ENCODE results near the gene CTNNBL1. TPM values are rescaled to one million over a fixed set of nuclear protein-coding genes. Genes with fewer than 3 reads are reported as not detected.

The CTNNBL1 gene
- total and polyA plus RNA-seq, 2 donors (not counting 1 experiment from before 2014, with no cell fraction given): 31.3 to 39.0 TPM

DNA sequence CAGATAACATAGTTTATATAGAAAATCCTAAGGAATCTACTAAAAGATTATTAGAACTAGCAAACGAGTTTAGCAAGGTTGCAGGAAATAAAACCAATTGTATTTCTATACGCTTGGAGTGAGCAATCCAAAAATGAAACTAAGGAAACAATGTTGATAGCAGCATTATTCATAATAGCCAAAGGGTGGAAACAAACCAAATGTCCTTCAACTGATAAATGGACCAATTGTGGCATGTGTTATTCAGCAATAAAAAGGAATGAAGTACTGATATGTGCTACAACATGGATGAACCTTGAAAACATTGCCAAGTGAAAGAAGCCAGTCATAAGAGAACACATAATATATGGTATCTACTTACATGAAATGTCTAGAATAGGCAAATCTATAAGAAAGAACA, 108.1 kb downstream of the CTNNBL1 start:
- peaks cover 5% of the 10 kb centered on the region for H3K36me3 ChIP-seq (ENCODE audit: control insufficient read depth, insufficient read depth, low read length)
- H4K20me1 ChIP-seq (ENCODE audit: control insufficient read depth, extremely low read depth, insufficient read depth, low read length): peaks cover 2% of the 10 kb centered on the region
- no peaks in the 10 kb centered on the region for H3K27me3 ChIP-seq (ENCODE audit: control insufficient read depth, insufficient read depth, low read length)
- H3K4me3 ChIP-seq (replicated peaks in 1 of 4; ENCODE audit: control extremely low read depth in 1 of 4, insufficient read depth in 1 of 4, low read depth in 3 of 4, low read length in 4 of 4): no peak overlapping the region
- H3K79me2 ChIP-seq (ENCODE audit: control insufficient read depth, insufficient read depth, low read length): no peaks in the 10 kb centered on the region
- TF ChIP-seq, protein P1, sequence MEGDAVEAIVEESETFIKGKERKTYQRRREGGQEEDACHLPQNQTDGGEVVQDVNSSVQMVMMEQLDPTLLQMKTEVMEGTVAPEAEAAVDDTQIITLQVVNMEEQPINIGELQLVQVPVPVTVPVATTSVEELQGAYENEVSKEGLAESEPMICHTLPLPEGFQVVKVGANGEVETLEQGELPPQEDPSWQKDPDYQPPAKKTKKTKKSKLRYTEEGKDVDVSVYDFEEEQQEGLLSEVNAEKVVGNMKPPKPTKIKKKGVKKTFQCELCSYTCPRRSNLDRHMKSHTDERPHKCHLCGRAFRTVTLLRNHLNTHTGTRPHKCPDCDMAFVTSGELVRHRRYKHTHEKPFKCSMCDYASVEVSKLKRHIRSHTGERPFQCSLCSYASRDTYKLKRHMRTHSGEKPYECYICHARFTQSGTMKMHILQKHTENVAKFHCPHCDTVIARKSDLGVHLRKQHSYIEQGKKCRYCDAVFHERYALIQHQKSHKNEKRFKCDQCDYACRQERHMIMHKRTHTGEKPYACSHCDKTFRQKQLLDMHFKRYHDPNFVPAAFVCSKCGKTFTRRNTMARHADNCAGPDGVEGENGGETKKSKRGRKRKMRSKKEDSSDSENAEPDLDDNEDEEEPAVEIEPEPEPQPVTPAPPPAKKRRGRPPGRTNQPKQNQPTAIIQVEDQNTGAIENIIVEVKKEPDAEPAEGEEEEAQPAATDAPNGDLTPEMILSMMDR (conservative IDR thresholded peaks at IDR 0.05 in 1 of 2, IDR thresholded peaks at IDR 0.05 in 1 of 2; ENCODE audit: low read depth in 1 of 2, low read length in 2 of 2): no peak
- no peak for TF ChIP-seq EZH2 (IDR thresholded peaks at IDR 0.05; ENCODE audit: low read length, missing control alignments)
- no peak overlapping the region for H3K27ac ChIP-seq (ENCODE audit: insufficient read depth, low read length)
- H3K9me3 ChIP-seq (ENCODE audit: control insufficient read depth, insufficient read depth, low read depth, low read length): no peaks in the 10 kb centered on the region
- no peak overlapping the region for H3K4me2 ChIP-seq (ENCODE audit: extremely low read depth, insufficient read depth, low read length)
- no peak overlapping the region for H3K9ac ChIP-seq (ENCODE audit: insufficient read depth, low read length)
- DNase-seq (ENCODE audit: low read depth in 2 of 2): no peak
- no peaks in the 10 kb centered on the region for H3K4me1 ChIP-seq (ENCODE audit: control insufficient read depth, extremely low read depth, insufficient read depth, low read length)
- no peak overlapping the region for H2AFZ ChIP-seq (ENCODE audit: low read length)

- no peaks in the 10 kb centered on the region for H3K27me3 ChIP-seq (ENCODE audit: control insufficient read depth, insufficient read depth, low read length)
- TF ChIP-seq EZH2 (IDR thresholded peaks at IDR 0.05; ENCODE audit: low read length, missing control alignments): no peak
- TF ChIP-seq, protein P1 (conservative IDR thresholded peaks at IDR 0.05 in 1 of 2, IDR thresholded peaks at IDR 0.05 in 1 of 2; ENCODE audit: low read depth in 1 of 2, low read length in 2 of 2): no peak
- DNase-seq (ENCODE audit: low read depth in 2 of 2): no peak
These were observed 109.8 kb downstream of the CTNNBL1 start for GRCh38 chr20:37803438-37804307.

GRCh38 chr20:37804584-37805566, 111.0 kb downstream of the CTNNBL1 start:
- H4K20me1 ChIP-seq (ENCODE audit: control insufficient read depth, extremely low read depth, insufficient read depth, low read length): no peaks in the 10 kb centered on the region
- H3K27me3 ChIP-seq (ENCODE audit: control insufficient read depth, insufficient read depth, low read length): no peaks in the 10 kb centered on the region
- no peaks in the 10 kb centered on the region for H3K9me3 ChIP-seq (ENCODE audit: control insufficient read depth, insufficient read depth, low read depth, low read length)
- H3K4me2 ChIP-seq (ENCODE audit: extremely low read depth, insufficient read depth, low read length): no peak overlapping the region
- H3K4me3 ChIP-seq (replicated peaks in 1 of 4; ENCODE audit: control extremely low read depth in 1 of 4, insufficient read depth in 1 of 4, low read depth in 3 of 4, low read length in 4 of 4): no peak overlapping the region
- TF ChIP-seq, protein P1 (conservative IDR thresholded peaks at IDR 0.05 in 1 of 2, IDR thresholded peaks at IDR 0.05 in 1 of 2; ENCODE audit: low read depth in 1 of 2, low read length in 2 of 2): no peak
- TF ChIP-seq EZH2 (IDR thresholded peaks at IDR 0.05; ENCODE audit: low read length, missing control alignments): no peak
- peaks cover 5% of the 10 kb centered on the region for H3K36me3 ChIP-seq (ENCODE audit: control insufficient read depth, insufficient read depth, low read length)
- no peak overlapping the region for H2AFZ ChIP-seq (ENCODE audit: low read length)
- H3K4me1 ChIP-seq (ENCODE audit: control insufficient read depth, extremely low read depth, insufficient read depth, low read length): no peaks in the 10 kb centered on the region
- H3K9ac ChIP-seq (ENCODE audit: insufficient read depth, low read length): no peak overlapping the region
- no peaks in the 10 kb centered on the region for H3K79me2 ChIP-seq (ENCODE audit: control insufficient read depth, insufficient read depth, low read length)
- no peak for DNase-seq (ENCODE audit: low read depth in 2 of 2)
- no peak overlapping the region for H3K27ac ChIP-seq (ENCODE audit: insufficient read depth, low read length)

More at GRCh38 chr20:37803438-37804307, 109.8 kb downstream of the CTNNBL1 start:
- Histone ChIP-seq H3K79me2 (ENCODE audit: control insufficient read depth, insufficient read depth, low read length) (no peaks in the 10 kb centered on the region), H4K20me1 (ENCODE audit: control insufficient read depth, extremely low read depth, insufficient read depth, low read length) (peaks cover 2% of the 10 kb centered on the region), H3K27ac (ENCODE audit: insufficient read depth, low read length) (no peak overlapping the region), H3K4me3 (replicated peaks in 1 of 4; ENCODE audit: control extremely low read depth in 1 of 4, insufficient read depth in 1 of 4, low read depth in 3 of 4, low read length in 4 of 4) (no peak overlapping the region), H3K4me1 (ENCODE audit: control insufficient read depth, extremely low read depth, insufficient read depth, low read length) (no peaks in the 10 kb centered on the region), H3K9me3 (ENCODE audit: control insufficient read depth, insufficient read depth, low read depth, low read length) (no peaks in the 10 kb centered on the region), H3K36me3 (ENCODE audit: control insufficient read depth, insufficient read depth, low read length) (peaks cover 5% of the 10 kb centered on the region), H3K9ac (ENCODE audit: insufficient read depth, low read length) (no peak overlapping the region), H2AFZ (ENCODE audit: low read length) (no peak overlapping the region), H3K4me2 (ENCODE audit: extremely low read depth, insufficient read depth, low read length) (no peak overlapping the region)
